ENCODE results near the gene POLR1B. TPM values are rescaled to one million over a fixed set of nuclear protein-coding genes. Genes with fewer than 3 reads are reported as not detected.
A peak's percentile ranks its signal among the peaks of the same experiment; 100 is the strongest.

The POLR1B gene
- total and polyA plus RNA-seq, 2 of the 13 experiments (the other 11 are each of a cell fraction or from before 2014, with no cell fraction given), result 18.3 to 46.0 TPM

- TF ChIP-seq PRDM15 (CRISPR knock-in tag; IDR thresholded peaks at IDR 0.05) (peak; percentile 41), CREB3 (CRISPR knock-in tag; IDR thresholded peaks at IDR 0.05) (peak; percentile 97), ZNF747 (CRISPR knock-in tag; IDR thresholded peaks at IDR 0.05; ENCODE audit: borderline replicate concordance) (no peak; the same call in 1 of the 2 replicates), SIX1 (CRISPR knock-in tag; IDR thresholded peaks at IDR 0.05; ENCODE audit: borderline replicate concordance) (peak; percentile 20; the same call in 1 of the 2 replicates), NBN (conservative IDR thresholded peaks at IDR 0.05) (no peak), GRHL1 (CRISPR knock-in tag; conservative IDR thresholded peaks at IDR 0.05) (no peak), MYPOP (CRISPR knock-in tag; IDR thresholded peaks at IDR 0.05) (no peak; the same call in none of the 2 replicates), IRF1 (CRISPR knock-in tag; IDR thresholded peaks at IDR 0.05; ENCODE audit: low read depth) (peak; percentile 76; the same call in 1 of the 2 replicates), YEATS2 (CRISPR knock-in tag; IDR thresholded peaks at IDR 0.05; ENCODE audit: borderline replicate concordance) (peak; percentile 86), ZNF18 (CRISPR knock-in tag; IDR thresholded peaks at IDR 0.05; ENCODE audit: insufficient replicate concordance) (peak; percentile 96), TRAFD1 (CRISPR knock-in tag; IDR thresholded peaks at IDR 0.05; ENCODE audit: borderline replicate concordance) (no peak), ZNF44 (CRISPR knock-in tag; IDR thresholded peaks at IDR 0.05) (peak; percentile 95; the same call in 1 of the 2 replicates)
Observed at GRCh38 chr2:112542123-112542983, at the start of gene POLR1B (continued).

All from HepG2 (cell line).